BLaER1 treated with 17β-estradiol and CSF1 and Interleukin-3, amounts not matched to agents 10 nM and 100 nM (cell line): ENCODE data around the gene LPP.
A peak's percentile ranks its signal among the peaks of the same experiment; 100 is the strongest.

ENCODE experiments used
- H3K27ac ChIP-seq, 11 experiments: shearing (Covaris generic); formaldehyde crosslinking; 2 replicates each; pipeline ENCODE4 v1.8.1; 2022
- H3K27me3 ChIP-seq, 11 experiments: shearing (Covaris generic); formaldehyde crosslinking; 2 replicates each; pipeline ENCODE4 v1.8.1; 2022
- H3K36me3 ChIP-seq, 11 experiments: shearing (Covaris generic); formaldehyde crosslinking; 2 replicates each; pipeline ENCODE4 v1.8.1; 2022
- H3K4me1 ChIP-seq, 10 experiments: shearing (Covaris generic); formaldehyde crosslinking; 2 replicates each; pipeline ENCODE4 v1.8.1; 2022
- H3K4me2 ChIP-seq, 11 experiments: shearing (Covaris generic); formaldehyde crosslinking; 2 replicates each; pipeline ENCODE4 v1.8.1; 2022
- H3K4me3 ChIP-seq, 10 experiments: shearing (Covaris generic); formaldehyde crosslinking; 2 replicates each; pipeline ENCODE4 v1.8.1; 2022
- H3K9ac ChIP-seq, 11 experiments: shearing (Covaris generic); formaldehyde crosslinking; 2 replicates each; pipeline ENCODE4 v1.8.1; 2022
- H3K9me3 ChIP-seq, 11 experiments: shearing (Covaris generic); formaldehyde crosslinking; replicated peaks in 1 of 11; 2 replicates each; pipeline ENCODE4 v1.8.1; 2022
- H4K20me1 ChIP-seq, 11 experiments: shearing (Covaris generic); formaldehyde crosslinking; 2 replicates each; pipeline ENCODE4 v1.8.1; 2022
- Cebpa-rat ChIP-seq, 11 experiments: shearing (Covaris generic); IDR thresholded peaks; 2 replicates each; pipeline ENCODE4 v1.8.1; 2022

Gene LPP

DNA sequence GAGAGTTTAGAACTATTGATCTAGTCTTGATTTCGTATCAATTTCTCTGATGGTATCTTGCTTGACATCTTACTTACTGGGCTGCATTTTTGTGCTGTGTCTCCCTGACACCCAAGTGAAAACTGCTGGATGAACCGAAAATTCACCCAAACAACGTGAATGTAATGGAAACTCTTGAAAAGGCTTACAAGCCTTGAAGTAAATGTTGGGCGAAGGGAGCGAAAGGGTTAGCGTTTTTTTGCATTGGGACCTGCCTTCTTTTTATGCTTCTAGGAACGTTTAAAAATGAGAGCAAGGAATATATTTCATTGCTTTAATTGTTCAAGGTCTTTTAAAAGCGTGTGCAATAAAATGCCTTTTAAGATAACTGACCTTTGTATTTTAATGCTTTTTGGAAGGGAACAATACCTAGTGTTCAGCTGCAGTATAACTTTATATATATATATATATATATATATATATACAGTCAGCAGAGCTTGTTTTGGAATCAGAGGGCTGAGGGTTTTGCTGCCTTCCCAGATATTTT, 94.1 kb downstream of the LPP start:
- Histone ChIP-seq H3K4me2 (no peak overlapping the region), H3K27me3 (no peaks in the 10 kb centered on the region), H3K9ac (no peak overlapping the region), H3K9me3 (peaks cover 5 to 13% (median 8%) of the 10 kb centered on the region in 11 experiments; a peak in 18 of 22 replicates), H3K4me3 (no peak overlapping the region), H3K27ac (no peak overlapping the region), H4K20me1 (peaks cover 0 to 13% (median 0%) of the 10 kb centered on the region in 11 experiments; a peak in 5 of 22 replicates), H3K4me1 (peaks cover 0 to 18% (median 10%) of the 10 kb centered on the region in 10 experiments; a peak in 10 of 20 replicates), H3K36me3 (peaks cover 0 to 21% (median 0%) of the 10 kb centered on the region in 11 experiments; a peak in 9 of 22 replicates)
- no peak for TF ChIP-seq Cebpa-rat (IDR thresholded peaks at IDR 0.05)

DNA sequence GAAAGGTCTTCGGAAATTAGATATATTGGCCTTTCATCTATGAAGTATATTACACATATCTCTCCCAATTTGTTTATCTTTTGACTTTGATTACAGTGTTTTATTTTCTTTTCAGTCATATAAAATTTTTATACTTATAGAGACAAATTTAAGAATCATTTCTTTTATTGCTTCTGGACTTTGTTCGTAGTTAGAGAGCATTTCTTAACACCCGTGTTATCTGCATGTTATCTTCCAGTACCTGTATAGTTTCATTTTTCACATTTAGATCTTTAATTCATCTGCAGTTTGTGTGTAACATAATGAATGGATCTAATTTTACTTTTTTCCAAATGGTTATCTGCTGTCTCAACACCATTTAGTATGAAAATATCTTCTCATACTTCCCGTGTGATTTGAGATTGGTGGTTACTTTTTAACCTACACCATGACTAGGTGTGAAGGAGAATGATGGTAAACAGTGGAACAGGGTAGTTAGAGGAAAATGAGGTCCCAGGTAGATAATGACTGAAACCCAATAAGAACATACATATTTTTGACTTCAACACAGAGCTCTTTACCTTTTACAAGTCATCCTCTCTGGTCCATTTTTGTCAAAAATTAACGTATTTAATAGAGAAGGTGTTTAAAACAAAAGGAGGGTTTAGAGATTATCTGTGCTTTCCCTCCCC, 99.3 kb downstream of the LPP start:
- Histone ChIP-seq H3K4me3 (no peak overlapping the region), H3K9ac (no peak overlapping the region), H3K9me3 (peaks cover 5 to 16% (median 8%) of the 10 kb centered on the region in 11 experiments; a peak in 18 of 22 replicates), H3K4me1 (peaks cover 0 to 19% (median 0%) of the 10 kb centered on the region in 10 experiments; a peak in 7 of 20 replicates), H3K27me3 (no peaks in the 10 kb centered on the region), H3K36me3 (peaks cover 13 to 36% (median 19%) of the 10 kb centered on the region in 11 experiments; a peak in 20 of 22 replicates), H4K20me1 (peaks cover 0 to 12% (median 0%) of the 10 kb centered on the region in 11 experiments; a peak in 3 of 22 replicates), H3K4me2 (no peak overlapping the region), H3K27ac (no peak overlapping the region)
- TF ChIP-seq Cebpa-rat (IDR thresholded peaks at IDR 0.05): no peak

DNA sequence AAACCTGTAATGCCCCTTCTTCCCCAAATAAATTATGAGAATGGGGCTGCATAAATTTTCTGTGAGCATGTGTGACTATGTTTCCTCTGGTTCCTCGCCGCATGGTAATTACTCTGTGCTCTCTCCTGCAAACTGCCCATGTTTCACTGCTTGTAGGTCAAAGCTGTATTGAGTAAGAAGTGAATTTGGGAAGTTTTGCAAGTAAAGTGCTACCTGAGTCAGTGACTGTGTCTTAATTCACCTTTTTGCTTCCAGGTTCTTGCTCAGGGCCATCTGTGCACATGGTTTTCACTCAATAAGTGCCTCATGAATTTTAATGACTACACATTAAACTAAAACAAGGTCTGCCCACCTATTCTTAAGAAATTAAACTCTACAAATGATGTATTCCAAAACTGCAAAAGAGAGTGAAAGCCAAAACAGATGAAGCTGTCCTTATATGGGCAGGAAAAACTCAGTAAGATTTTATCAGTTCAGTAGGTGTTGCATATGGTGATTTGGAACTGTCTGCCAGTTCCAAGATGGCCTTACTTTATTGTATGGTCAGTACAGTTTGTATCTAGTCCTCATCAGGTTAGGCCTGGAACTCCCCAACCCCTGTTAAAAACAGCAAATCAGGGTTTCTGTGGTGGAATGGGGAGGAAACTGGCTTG, 100.0 kb downstream of the LPP start:
- Histone ChIP-seq H3K4me3 (no peak overlapping the region), H4K20me1 (peaks cover 0 to 12% (median 0%) of the 10 kb centered on the region in 11 experiments; a peak in 3 of 22 replicates), H3K27ac (no peak overlapping the region), H3K36me3 (peaks cover 13 to 38% (median 20%) of the 10 kb centered on the region in 11 experiments; a peak in 20 of 22 replicates), H3K9me3 (peaks cover 5 to 16% (median 8%) of the 10 kb centered on the region in 11 experiments; a peak in 18 of 22 replicates), H3K9ac (no peak overlapping the region), H3K4me2 (no peak overlapping the region), H3K4me1 (peaks cover 0 to 25% (median 0%) of the 10 kb centered on the region in 10 experiments; a peak in 7 of 20 replicates), H3K27me3 (no peaks in the 10 kb centered on the region)
- TF ChIP-seq Cebpa-rat (IDR thresholded peaks at IDR 0.05): no peak

DNA sequence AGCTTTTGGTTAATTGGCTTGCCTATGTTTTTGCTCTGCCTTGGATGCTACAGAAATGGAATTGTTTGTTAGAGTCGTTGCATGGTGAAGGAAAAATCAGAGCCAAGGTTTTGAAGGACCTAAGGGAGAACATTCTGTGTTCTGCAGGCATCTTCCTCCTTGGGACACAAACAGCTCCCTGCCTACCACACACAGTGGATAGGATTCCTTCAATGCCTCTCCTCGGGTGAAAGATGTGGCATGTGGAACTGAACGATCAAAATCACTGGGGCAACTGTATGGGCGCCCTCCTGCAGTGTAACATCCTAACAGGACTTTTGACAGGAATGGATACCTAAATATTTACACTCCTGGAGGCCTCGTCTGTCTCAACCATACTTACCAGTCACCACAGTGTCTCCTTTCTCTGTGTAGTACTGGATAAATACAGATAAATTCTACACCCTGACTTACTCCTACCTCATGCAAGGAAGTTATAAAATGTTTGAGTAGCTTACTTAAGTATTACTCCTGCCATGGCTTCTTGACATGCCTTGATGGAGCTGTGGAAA, 100.6 kb downstream of the LPP start:
- no peak overlapping the region for H3K4me3 ChIP-seq
- peaks cover 0 to 12% (median 0%) of the 10 kb centered on the region in 11 experiments; a peak in 2 of 22 replicates for H4K20me1 ChIP-seq
- TF ChIP-seq Cebpa-rat (IDR thresholded peaks at IDR 0.05): no peak

DNA sequence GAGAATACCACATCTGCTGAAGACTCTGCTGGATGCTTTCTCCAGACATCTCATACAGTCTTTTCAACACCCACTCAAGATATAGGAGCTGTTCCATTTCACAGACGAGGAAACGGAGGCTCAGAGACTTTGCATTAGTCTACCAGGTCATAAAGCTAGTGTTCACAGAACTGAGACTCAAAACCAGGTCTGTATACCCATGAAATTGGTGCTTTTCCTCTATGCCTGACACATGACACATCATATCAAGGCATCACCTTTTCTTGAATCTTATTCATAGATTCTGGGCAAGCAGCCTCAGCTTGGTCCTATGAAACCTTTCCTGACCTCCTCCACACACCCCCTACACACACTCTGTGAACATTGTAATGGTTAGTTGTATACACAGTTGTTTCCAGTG, 101.2 kb downstream of the LPP start:
- Histone ChIP-seq H3K9ac (no peak overlapping the region), H3K9me3 (peaks cover 5 to 16% (median 8%) of the 10 kb centered on the region in 11 experiments; a peak in 18 of 22 replicates), H3K4me2 (no peak overlapping the region), H3K27ac (no peak overlapping the region), H3K27me3 (no peaks in the 10 kb centered on the region), H4K20me1 (peaks cover 0 to 12% (median 0%) of the 10 kb centered on the region in 11 experiments; a peak in 2 of 22 replicates), H3K4me1 (peaks cover 0 to 25% (median 0%) of the 10 kb centered on the region in 10 experiments; a peak in 7 of 20 replicates), H3K36me3 (peaks cover 13 to 47% (median 20%) of the 10 kb centered on the region in 11 experiments; a peak in 20 of 22 replicates), H3K4me3 (no peak overlapping the region)
- no peak for TF ChIP-seq Cebpa-rat (IDR thresholded peaks at IDR 0.05)

More for the DNA sequence above, 100.6 kb downstream of the LPP start:
- Histone ChIP-seq H3K9me3 (peaks cover 5 to 16% (median 8%) of the 10 kb centered on the region in 11 experiments; a peak in 18 of 22 replicates), H3K36me3 (peaks cover 13 to 42% (median 20%) of the 10 kb centered on the region in 11 experiments; a peak in 20 of 22 replicates), H3K9ac (no peak overlapping the region), H3K27me3 (no peaks in the 10 kb centered on the region), H3K4me1 (peaks cover 0 to 25% (median 0%) of the 10 kb centered on the region in 10 experiments; a peak in 7 of 20 replicates), H3K4me2 (no peak overlapping the region), H3K27ac (no peak overlapping the region)

DNA sequence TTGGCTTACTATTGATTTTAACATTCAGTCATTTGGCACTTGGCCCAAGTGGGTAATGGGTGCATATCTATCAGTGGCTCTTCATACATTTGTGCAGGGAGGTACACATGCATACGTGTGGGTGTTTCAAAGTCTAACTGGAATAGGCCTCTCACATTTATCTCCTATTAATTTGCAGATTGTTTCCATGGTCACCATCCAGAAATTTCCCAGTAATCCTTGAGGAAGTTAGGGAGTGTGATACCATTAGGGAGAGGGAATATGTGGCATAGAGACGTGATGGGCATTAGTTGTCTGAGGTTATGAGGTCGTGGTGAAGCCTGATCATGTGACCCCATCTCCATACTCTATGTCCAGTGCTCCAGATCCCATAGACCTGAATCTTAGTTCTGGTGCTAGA, 102.8 kb downstream of the LPP start:
- Histone ChIP-seq H3K27ac (peak overlapping the region in 1 of 11 experiments; percentile 42; a peak in 1 of 22 replicates), H3K9ac (no peak overlapping the region), H3K4me3 (no peak overlapping the region), H4K20me1 (peaks cover 0 to 12% (median 0%) of the 10 kb centered on the region in 11 experiments; a peak in 2 of 22 replicates), H3K9me3 (peaks cover 5 to 12% (median 8%) of the 10 kb centered on the region in 11 experiments; a peak in 18 of 22 replicates), H3K27me3 (no peaks in the 10 kb centered on the region), H3K4me2 (peak overlapping the region in 2 of 11 experiments; percentile 38 to 58; a peak in 4 of 22 replicates), H3K36me3 (peaks cover 13 to 57% (median 21%) of the 10 kb centered on the region in 11 experiments; a peak in 20 of 22 replicates), H3K4me1 (peaks cover 0 to 25% (median 0%) of the 10 kb centered on the region in 10 experiments; a peak in 7 of 20 replicates)
- TF ChIP-seq Cebpa-rat (IDR thresholded peaks at IDR 0.05): no peak

DNA sequence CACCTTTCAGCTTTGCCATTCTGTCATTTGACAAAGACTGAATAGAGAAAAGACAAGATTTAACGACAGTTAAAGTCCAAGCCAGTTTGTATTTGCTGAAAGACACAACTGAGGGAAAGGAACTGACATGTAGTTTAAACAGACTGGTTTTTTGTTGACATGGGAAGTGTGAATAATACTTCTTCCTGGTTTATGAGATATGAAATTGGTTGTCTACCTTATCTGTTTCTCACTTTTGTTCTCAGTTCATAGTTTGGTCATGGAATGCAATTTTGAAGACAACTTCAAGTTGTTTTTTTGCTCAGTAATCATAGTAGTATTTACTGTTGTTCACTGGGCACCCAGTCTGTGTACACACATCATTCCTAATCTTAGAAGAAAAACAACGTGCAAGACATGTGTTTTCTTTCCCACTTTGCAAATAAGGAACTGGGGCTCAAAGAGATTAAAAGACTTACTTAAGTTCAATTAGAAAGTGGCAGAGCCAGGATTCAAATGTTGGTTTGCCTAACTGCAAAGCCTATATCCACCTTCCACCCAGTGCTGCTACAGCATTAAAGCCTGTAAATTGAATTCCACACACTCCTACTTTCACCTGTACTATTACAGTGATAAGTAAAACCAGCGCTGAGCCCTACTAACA, 103.5 kb downstream of the LPP start:
- TF ChIP-seq Cebpa-rat (IDR thresholded peaks at IDR 0.05): no peak
- Histone ChIP-seq H3K9ac (no peak overlapping the region), H3K27ac (peak overlapping the region in 1 of 11 experiments; percentile 42; a peak in 2 of 22 replicates), H3K27me3 (no peaks in the 10 kb centered on the region), H3K4me3 (no peak overlapping the region), H3K4me2 (peak overlapping the region in 2 of 11 experiments; percentile 38 to 58; a peak in 4 of 22 replicates), H4K20me1 (peaks cover 0 to 12% (median 0%) of the 10 kb centered on the region in 11 experiments; a peak in 2 of 22 replicates), H3K9me3 (peaks cover 3 to 9% (median 4%) of the 10 kb centered on the region in 11 experiments; a peak in 18 of 22 replicates), H3K4me1 (peaks cover 0 to 25% (median 0%) of the 10 kb centered on the region in 10 experiments; a peak in 7 of 20 replicates), H3K36me3 (peaks cover 10 to 55% (median 21%) of the 10 kb centered on the region in 11 experiments; a peak in 20 of 22 replicates)

DNA sequence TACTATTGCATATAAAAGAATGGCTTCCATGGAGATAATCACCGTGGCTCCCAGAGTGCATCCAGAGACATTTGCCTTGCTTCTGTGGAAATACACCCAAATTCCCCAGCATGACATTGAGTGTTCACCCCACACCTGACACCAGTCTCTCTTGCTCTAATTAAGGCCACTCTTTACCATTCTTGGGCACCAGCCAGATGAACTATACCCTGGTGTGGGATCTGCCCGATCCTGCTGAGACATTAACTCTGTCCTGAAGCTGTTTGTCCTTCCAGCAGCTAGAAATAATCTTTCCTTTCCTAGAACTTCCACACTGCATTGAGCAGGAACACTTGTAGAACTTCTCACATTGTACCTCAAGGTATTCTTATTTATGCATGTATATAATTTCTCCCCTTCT, 105.2 kb downstream of the LPP start:
- no peaks in the 10 kb centered on the region for H3K27me3 ChIP-seq
- peaks cover 0 to 16% (median 0%) of the 10 kb centered on the region in 11 experiments; a peak in 2 of 22 replicates for H4K20me1 ChIP-seq
- H3K27ac ChIP-seq: no peak overlapping the region
- TF ChIP-seq Cebpa-rat (IDR thresholded peaks at IDR 0.05): no peak
- H3K36me3 ChIP-seq: peaks cover 6 to 42% (median 17%) of the 10 kb centered on the region in 11 experiments; a peak in 19 of 22 replicates
- H3K4me3 ChIP-seq: no peak overlapping the region
- no peak overlapping the region for H3K4me2 ChIP-seq
- peaks cover 0 to 36% (median under 1%) of the 10 kb centered on the region in 10 experiments; a peak in 10 of 20 replicates for H3K4me1 ChIP-seq
- H3K9me3 ChIP-seq: no peaks in the 10 kb centered on the region
- H3K9ac ChIP-seq: no peak overlapping the region
